Activated naive CD8-positive, alpha-beta T cell treated with anti-CD3 and anti-CD28 coated beads, Interleukin-2, amount 50 U/mL, for 24 hours (primary cell): ENCODE measurements around the gene AK4.
"Not testable (repeated sequence)": the region's sequence is repeated elsewhere in the genome, so short reads cannot be mapped to it uniquely, and the experiment has no call there.

Source experiments
- ATAC-seq: fragments of 150-1000 bp; cut with Tn5 transposase; one replicate; pipeline ENCODE4 v1.10.0; 2021
- DNase-seq: peaks from one replicate; pipeline ENCODE4 v3.0.0; 2021
- H3K27ac Mint-ChIP-seq: one replicate; pipeline ENCODE4 v1.8.0; 2021; ENCODE audit warnings: mild to moderate bottlenecking, mixed read lengths
- H3K27me3 Mint-ChIP-seq: one replicate; pipeline ENCODE4 v1.8.0; 2021; ENCODE audit warnings: mixed read lengths
- H3K36me3 Mint-ChIP-seq: one replicate; pipeline ENCODE4 v1.8.0; 2021; ENCODE audit warnings: low read depth, mixed read lengths
- H3K4me1 Mint-ChIP-seq: one replicate; pipeline ENCODE4 v1.8.0; 2021; ENCODE audit warnings: mixed read lengths
- H3K4me3 Mint-ChIP-seq: one replicate; pipeline ENCODE4 v1.8.0; 2021; ENCODE audit warnings: mild to moderate bottlenecking, moderate library complexity, mixed read lengths
- H3K9me3 Mint-ChIP-seq: one replicate; pipeline ENCODE4 v1.8.0; 2021; ENCODE audit warnings: mixed read lengths

Gene AK4

GRCh38 chr1:65163201-65163805 lies 15.3 kb downstream of the AK4 start:
- Mint-ChIP-seq H3K4me3 (no peak overlapping the region), H3K27me3 (peaks cover 9% of the 10 kb centered on the region), H3K27ac (no peak overlapping the region), H3K4me1 (peaks cover 14% of the 10 kb centered on the region), H3K9me3 (no peaks in the 10 kb centered on the region), H3K36me3 (no peaks in the 10 kb centered on the region)
- DNase-seq (no peak), ATAC-seq (no peak)

GRCh38 chr1:65164101-65164500 lies 16.1 kb downstream of the AK4 start:
- H3K27me3 Mint-ChIP-seq, ATAC-seq, H3K9me3 Mint-ChIP-seq, H3K4me3 Mint-ChIP-seq, DNase-seq, H3K27ac Mint-ChIP-seq, H3K36me3 Mint-ChIP-seq: not testable (repeated sequence)
- peaks cover 14% of the 10 kb centered on the region for H3K4me1 Mint-ChIP-seq

GRCh38 chr1:65164633-65165032 lies 16.6 kb downstream of the AK4 start:
- Mint-ChIP-seq H3K27ac (no peak overlapping the region), H3K4me1 (peaks cover 14% of the 10 kb centered on the region), H3K4me3 (no peak overlapping the region), H3K27me3 (peaks cover 9% of the 10 kb centered on the region), H3K9me3 (no peaks in the 10 kb centered on the region), H3K36me3 (no peaks in the 10 kb centered on the region)
- ATAC-seq = no peak
- no peak for DNase-seq

GRCh38 chr1:65165269-65165993 lies 17.4 kb downstream of the AK4 start:
- Mint-ChIP-seq H3K9me3 (no peaks in the 10 kb centered on the region), H3K36me3 (no peaks in the 10 kb centered on the region), H3K27me3 (peaks cover 9% of the 10 kb centered on the region), H3K27ac (no peak overlapping the region), H3K4me3 (no peak overlapping the region), H3K4me1 (peaks cover 14% of the 10 kb centered on the region)
- DNase-seq (no peak), ATAC-seq (peak; percentile 43)

GRCh38 chr1:65166572-65167305 lies 18.7 kb downstream of the AK4 start:
- no peaks in the 10 kb centered on the region for H3K36me3 Mint-ChIP-seq
- DNase-seq = no peak
- no peak for ATAC-seq
- no peaks in the 10 kb centered on the region for H3K9me3 Mint-ChIP-seq
- H3K4me1 Mint-ChIP-seq = peaks cover 14% of the 10 kb centered on the region
- no peak overlapping the region for H3K27ac Mint-ChIP-seq
- H3K27me3 Mint-ChIP-seq = peaks cover 9% of the 10 kb centered on the region
- no peak overlapping the region for H3K4me3 Mint-ChIP-seq

GRCh38 chr1:65167586-65168242 lies 19.7 kb downstream of the AK4 start:
- peaks cover 14% of the 10 kb centered on the region for H3K4me1 Mint-ChIP-seq
- H3K27ac Mint-ChIP-seq = no peak overlapping the region
- DNase-seq (no peak), ATAC-seq (no peak)
- H3K36me3 Mint-ChIP-seq = no peaks in the 10 kb centered on the region
- peaks cover 9% of the 10 kb centered on the region for H3K27me3 Mint-ChIP-seq
- no peak overlapping the region for H3K4me3 Mint-ChIP-seq
- no peaks in the 10 kb centered on the region for H3K9me3 Mint-ChIP-seq

GRCh38 chr1:65168867-65169266 lies 20.9 kb downstream of the AK4 start:
- Mint-ChIP-seq H3K27me3 (peaks cover 9% of the 10 kb centered on the region), H3K4me3 (no peak overlapping the region), H3K36me3 (no peaks in the 10 kb centered on the region), H3K9me3 (no peaks in the 10 kb centered on the region), H3K27ac (no peak overlapping the region), H3K4me1 (peaks cover 14% of the 10 kb centered on the region)
- DNase-seq = no peak
- ATAC-seq = no peak

- Mint-ChIP-seq H3K4me3 (no peak overlapping the region), H3K36me3 (no peaks in the 10 kb centered on the region), H3K27me3 (peaks cover 10% of the 10 kb centered on the region), H3K9me3 (no peaks in the 10 kb centered on the region), H3K27ac (no peak overlapping the region), H3K4me1 (peaks cover 3% of the 10 kb centered on the region)
- DNase-seq = no peak
- ATAC-seq = no peak
Measured at GRCh38 chr1:65170511-65171142, 22.6 kb downstream of the AK4 start.

GRCh38 chr1:65172936-65173690 lies 25.1 kb downstream of the AK4 start:
- Mint-ChIP-seq H3K4me3 (no peak overlapping the region), H3K27me3 (peaks cover 3% of the 10 kb centered on the region), H3K4me1 (no peaks in the 10 kb centered on the region), H3K36me3 (no peaks in the 10 kb centered on the region), H3K27ac (no peak overlapping the region), H3K9me3 (no peaks in the 10 kb centered on the region)
- DNase-seq = no peak
- ATAC-seq = no peak

- H3K4me3 Mint-ChIP-seq = no peak overlapping the region
- H3K27ac Mint-ChIP-seq = no peak overlapping the region
- no peaks in the 10 kb centered on the region for H3K9me3 Mint-ChIP-seq
- no peak for ATAC-seq
- H3K4me1 Mint-ChIP-seq = no peaks in the 10 kb centered on the region
- no peak for DNase-seq
- no peaks in the 10 kb centered on the region for H3K36me3 Mint-ChIP-seq
- H3K27me3 Mint-ChIP-seq = peaks cover 3% of the 10 kb centered on the region
Measured at GRCh38 chr1:65174585-65174984, 26.6 kb downstream of the AK4 start.

GRCh38 chr1:65175171-65176055 lies 27.4 kb downstream of the AK4 start:
- ATAC-seq (no peak), DNase-seq (no peak)
- H3K4me3 Mint-ChIP-seq = no peak overlapping the region
- no peak overlapping the region for H3K27ac Mint-ChIP-seq
- no peaks in the 10 kb centered on the region for H3K4me1 Mint-ChIP-seq
- H3K36me3 Mint-ChIP-seq = no peaks in the 10 kb centered on the region
- H3K27me3 Mint-ChIP-seq = peaks cover 3% of the 10 kb centered on the region
- H3K9me3 Mint-ChIP-seq = no peaks in the 10 kb centered on the region

GRCh38 chr1:65176056-65176450 lies 28.1 kb downstream of the AK4 start:
- no peak overlapping the region for H3K4me3 Mint-ChIP-seq
- H3K36me3 Mint-ChIP-seq = no peaks in the 10 kb centered on the region
- no peak overlapping the region for H3K27ac Mint-ChIP-seq
- ATAC-seq = no peak
- no peaks in the 10 kb centered on the region for H3K9me3 Mint-ChIP-seq
- H3K4me1 Mint-ChIP-seq = no peaks in the 10 kb centered on the region
- peaks cover 3% of the 10 kb centered on the region for H3K27me3 Mint-ChIP-seq
- DNase-seq = no peak

- Mint-ChIP-seq H3K4me1 (no peaks in the 10 kb centered on the region), H3K9me3 (no peaks in the 10 kb centered on the region), H3K27me3 (peaks cover 3% of the 10 kb centered on the region), H3K36me3 (no peaks in the 10 kb centered on the region), H3K4me3 (no peak overlapping the region), H3K27ac (no peak overlapping the region)
- no peak for ATAC-seq
- no peak for DNase-seq
Measured at GRCh38 chr1:65176591-65176990, 28.6 kb downstream of the AK4 start.
